GM19238 (cell line): ENCODE results near the gene DIAPH3.

Experiments
- DNase-seq: peaks from one replicate; pipeline ENCODE4 v3.0.0; 2011; ENCODE audit warnings: low spot score; ENCODE audit not compliant: insufficient read length

Gene DIAPH3

DNA sequence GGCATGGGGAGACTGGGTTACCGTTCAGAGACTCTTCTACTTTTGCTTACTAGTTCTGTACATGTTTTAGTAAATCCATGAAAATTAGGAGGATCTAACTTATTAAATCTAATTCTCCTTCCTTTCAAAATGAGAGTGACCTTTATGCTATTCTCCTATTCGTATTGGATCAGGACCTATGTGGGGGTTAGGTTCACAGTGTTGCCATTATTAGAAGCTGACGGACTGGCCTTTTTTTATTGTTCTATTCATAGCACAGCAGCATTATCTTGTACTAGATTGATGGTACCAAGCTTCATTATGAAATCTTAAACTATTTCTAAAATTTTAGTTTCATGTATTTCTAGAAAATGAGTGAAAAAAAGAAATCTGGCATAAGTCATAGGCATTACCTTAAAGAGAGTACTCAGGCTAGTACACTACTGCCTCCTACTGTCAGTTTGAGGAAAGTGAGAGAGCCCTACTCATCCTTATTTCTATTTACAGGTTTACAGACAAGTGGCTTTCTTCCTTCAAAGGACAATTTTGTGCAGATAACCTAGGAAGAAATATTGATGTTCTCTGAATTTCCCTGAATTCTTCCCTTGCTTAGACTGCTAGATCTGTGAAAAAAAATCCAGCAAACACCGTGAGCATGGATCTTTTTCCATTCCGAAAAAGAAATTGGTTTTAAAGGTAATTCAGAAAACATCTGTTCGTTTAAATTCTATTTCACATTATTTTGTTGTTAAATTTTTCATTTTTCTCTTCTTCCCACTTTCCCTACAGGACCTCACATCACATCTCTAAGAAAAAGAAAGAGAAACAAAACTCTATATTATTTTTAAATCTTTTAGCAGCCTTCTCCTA lies 485.5 kb downstream of the DIAPH3 start:
- DNase-seq: peak; percentile 7

DNA sequence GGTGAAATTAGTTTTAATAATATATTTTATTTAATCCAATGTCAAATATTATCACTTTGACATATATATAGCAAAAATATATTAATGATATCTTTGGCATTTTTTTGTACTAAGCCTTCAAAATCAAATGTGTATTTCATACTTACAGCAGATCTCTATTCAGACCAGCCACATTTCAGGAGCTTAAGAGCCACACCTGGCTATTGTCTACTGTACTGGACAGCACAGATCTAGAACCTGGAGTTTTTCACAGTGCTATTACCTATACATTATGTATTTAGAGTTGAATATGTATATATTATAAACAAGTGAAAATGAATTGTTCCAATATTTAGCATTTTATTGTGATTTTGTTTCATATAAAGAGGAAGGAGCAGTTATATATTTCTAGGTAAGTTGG lies 486.3 kb downstream of the DIAPH3 start:
- DNase-seq: no peak

DNA sequence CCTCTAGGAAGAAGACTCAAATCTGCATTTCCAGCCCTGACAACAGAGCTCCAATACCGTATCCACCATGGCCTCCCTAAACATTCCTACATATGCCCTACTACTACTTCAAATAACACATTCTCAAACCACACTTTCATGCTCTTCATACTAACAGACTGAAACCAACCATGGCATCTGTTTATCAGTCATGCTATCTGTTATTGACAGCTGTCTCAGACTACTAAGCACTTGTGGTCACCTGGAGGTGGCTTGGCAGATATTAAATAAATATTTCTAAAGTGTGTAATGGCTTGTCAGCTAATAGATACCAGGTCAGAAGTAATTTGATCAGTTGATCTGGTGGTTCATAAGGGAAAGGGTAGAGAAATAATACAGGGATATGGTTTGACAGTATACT lies 489.1 kb downstream of the DIAPH3 start:
- DNase-seq: no peak

DNA sequence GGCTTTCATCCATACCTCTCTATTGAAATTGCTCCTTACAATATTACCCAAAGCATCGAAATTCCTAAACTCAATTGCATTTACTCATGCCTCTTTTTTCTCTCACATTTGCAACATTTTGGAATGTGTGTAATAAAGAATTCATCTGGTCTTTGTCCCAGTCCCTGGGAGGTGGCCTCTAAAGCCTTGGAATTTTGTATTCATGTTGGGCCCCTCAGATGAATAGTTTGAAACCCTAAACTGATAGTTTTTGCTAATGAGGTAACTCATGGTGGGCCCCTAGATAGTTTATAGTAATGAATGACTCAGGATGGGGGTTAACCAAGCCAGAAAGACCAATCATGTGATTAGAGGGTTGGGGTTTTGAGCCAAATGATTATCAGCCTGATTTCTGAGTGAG lies 490.4 kb downstream of the DIAPH3 start:
- DNase-seq: no peak

DNA sequence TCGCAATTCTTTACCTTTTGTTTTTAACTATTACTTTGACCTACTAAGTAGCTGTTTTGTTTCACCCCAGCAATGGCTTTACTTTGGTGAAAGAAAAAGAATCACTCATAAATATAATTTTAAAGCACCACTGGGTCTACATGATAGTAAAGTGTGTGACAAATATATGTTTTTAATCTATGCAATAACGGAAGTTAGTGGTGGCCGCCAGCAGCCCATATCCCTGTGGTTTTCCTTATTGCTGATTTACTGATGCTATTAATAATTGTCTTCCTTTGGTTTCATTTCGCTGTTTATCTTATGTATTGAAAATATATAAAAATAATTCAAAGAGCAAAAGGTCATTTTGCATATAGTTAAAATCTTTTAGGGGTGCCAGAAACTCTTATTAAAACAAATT lies 491.3 kb downstream of the DIAPH3 start:
- DNase-seq: no peak

DNA sequence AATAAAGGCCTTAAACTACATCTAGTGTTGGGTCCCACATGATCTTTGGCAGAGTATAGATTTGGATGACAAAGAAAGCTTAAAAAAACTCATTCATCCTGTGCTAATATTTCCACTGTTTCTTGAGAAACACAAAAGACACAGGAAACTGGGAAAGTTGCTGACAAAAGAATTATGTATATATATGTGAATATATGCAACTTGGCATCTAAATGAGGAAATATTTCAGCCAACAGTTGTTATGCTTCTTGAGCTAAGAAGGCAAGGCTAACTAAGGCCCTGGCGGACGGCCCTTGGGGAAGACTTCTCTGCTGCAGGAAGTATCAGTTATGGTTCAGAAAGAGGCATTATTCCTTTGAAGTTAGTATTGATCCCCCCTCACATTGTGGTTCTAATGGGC lies 491.8 kb downstream of the DIAPH3 start:
- no peak for DNase-seq

DNA sequence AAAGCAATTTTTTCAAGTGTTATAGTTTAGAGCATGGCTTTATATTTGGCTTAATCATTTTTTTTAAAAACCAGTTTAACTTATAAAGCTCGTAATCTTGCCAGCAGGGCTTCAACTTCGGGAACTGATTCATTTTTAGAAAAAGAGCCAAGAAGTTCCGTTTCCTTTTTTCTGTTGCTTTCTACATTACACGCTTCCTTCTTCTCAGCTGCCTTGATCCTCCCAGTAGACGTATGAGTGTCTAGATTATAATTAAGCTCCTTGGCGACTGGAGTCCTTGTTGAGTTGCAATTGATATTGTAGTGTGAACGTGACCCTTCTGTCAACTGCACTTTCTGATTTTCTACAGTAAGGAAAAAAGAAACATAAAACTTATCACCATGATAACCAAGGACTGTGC lies 497.2 kb downstream of the DIAPH3 start:
- DNase-seq: no peak

DNA sequence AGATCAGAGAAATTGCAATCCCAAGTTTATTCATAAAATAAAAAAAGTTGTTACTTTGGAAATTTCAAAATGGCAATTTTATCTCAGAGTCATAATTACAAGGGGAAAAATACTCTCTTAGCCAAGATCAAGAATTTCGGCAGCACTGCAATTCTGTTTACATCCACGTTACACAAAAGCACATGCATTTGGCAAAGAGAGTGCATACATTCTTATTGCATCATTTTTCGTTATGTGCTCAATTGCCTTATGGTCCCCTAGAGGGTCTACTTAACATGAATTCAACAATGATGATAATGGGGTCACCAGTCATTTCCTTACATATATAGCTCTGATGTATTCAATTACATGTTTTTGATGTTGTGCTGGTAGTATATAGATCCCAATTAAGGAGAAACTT lies 498.0 kb downstream of the DIAPH3 start:
- DNase-seq: no peak

DNA sequence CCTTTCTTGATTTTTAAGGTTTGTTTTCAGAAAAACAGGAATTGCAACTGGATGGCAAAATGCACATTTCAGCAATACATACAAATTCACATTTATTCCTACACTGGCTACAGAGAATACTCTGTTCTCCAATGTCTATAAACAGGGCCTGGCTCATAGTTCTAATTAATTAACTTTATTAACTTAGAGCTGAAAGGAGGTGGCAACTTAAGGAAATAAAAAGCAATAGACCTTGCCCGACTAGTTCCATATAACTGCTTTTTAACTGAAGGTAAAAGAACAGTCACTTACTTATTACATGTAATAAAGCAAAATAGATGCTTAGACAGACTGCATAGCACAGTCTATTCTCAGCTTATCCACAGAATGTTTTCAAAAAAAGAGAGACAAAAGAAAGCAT lies 498.5 kb downstream of the DIAPH3 start:
- DNase-seq: no peak

DNA sequence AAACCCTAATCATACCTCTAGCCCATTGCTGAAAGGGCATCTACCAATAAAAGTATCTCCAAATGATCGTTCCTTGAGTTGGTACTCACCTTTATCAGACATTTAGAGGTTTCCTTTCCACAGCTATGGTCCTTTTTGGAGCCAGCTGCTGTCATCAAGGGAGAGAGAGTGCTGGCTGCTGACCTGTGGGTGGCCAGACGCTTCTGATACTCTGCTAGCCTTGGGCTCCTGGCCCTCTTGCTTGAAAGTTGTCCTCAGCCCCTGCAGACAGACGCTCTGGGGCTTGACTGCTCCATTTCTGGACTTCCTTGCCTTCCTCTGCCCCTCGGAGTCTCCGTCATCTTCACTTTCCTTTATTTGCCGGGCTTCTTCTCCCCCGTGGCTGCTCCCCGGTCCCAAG lies 499.1 kb downstream of the DIAPH3 start:
- DNase-seq: no peak

DNA sequence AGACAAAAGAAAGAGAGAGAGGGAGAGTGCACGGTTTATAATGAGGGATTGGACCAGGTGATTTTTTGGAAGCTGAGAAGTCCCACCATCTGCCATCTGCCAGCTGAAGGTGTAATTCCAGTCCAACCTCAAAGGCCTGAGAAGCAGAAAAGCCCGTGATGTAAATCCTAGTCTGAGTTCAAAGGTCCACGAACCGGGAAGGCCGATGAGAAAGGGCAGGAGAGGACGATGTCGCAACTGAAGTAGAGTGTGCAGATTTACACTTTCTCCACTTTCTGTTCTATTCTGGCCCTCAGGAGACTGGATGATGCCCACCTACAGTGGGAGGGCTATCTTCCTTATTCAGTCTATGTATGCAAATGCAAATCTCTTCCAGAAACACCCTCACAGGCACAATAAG lies 500.0 kb downstream of the DIAPH3 start:
- DNase-seq: no peak

DNA sequence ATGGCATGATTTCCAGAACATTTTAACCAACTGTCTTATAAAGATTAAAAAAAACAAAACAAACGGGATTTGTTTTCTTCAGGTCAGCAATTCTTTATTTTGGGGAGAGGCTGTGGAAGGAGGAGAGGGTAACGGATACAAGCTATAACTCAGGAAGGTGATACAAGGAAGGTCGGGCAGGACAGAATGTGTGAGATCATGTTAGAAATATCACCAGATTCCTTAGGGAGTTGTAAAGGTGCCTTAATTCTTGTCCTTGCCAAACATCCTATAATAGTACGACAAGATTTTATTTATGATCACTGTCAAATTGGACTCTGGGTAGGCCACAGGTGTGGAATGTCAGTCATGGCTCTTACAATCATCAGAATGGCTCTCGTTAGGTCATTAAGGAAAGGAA lies 503.1 kb downstream of the DIAPH3 start:
- no peak for DNase-seq

DNA sequence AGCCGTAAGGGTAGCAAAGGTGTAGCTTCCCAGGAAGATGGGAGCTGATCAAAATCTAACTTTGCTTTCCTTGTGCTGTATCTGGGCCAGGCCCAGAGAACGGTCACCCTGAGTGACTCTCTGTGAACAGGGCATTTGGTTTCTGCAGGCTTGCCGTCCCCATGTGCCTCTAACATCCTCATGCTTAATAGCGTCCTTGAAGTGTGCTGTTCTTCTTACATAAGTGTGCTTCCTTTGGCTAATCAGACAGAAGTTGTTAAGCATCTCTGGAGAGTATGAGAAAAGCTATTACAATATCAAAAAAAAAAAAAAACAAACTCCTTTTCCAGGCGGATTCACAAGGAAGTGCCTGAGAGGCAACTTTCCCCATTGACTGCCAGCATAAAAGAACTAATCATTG lies 503.7 kb downstream of the DIAPH3 start:
- no peak for DNase-seq

DNA sequence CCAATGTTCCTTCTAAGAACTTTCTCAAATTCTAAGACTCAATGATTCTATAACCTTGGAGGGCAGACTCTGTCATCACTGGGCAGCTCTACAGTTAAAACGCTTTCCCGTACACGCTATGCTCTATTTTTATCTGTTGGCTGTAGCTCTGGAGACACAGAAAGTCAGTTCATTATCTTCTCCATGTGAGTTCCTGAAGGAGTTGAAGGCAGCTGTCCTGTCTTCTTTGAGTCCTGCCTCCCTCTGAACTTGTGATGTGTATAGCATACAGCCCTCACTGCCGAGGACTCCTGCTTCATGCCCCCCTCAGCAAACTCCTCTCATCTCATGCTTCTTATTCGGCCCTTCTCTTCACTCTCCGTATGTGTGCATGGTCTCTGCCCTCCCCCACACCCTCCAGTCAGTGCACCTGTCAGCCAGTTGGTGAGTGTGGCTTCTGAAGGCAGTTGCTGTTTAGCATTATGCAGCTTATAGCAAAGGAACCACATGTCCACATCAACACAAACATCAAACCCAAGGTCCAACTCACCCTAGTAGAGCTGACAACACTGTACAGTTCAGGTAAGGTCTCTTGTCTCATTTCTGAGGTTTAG lies 504.9 kb downstream of the DIAPH3 start:
- DNase-seq: no peak

DNA sequence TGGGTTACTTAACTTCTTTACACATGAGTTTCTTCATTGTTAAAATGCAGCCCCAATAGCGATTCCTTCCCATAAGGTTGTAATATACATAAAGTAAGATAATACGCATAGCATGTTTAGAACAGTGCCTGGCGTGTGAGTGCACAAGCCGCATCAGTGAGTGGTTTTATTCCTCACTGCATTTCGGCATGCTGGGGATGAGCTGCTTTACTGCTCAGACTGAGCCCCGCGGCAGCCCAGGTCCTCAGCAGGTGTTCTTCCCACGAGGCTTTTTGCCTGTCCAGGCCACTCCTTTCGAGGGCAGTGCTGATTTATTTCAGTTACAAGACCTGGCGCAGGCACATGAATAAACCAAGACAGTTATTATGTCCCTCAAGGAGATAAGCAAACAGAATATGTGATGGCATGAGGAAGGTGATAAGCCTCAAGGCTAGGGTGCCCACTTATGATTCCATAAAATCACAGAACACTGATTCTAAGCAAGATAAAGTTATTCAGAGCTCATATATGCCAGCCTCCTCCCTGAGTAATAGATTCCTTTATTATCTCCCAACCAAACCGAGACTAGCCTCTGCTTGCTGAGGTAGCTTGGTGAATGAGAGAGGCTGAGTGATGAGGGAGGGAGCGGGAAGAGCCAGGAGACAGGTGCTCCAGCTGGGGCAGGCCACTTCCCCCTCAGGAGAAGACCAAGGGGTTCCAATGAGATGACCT lies 505.5 kb downstream of the DIAPH3 start:
- no peak for DNase-seq

DNA sequence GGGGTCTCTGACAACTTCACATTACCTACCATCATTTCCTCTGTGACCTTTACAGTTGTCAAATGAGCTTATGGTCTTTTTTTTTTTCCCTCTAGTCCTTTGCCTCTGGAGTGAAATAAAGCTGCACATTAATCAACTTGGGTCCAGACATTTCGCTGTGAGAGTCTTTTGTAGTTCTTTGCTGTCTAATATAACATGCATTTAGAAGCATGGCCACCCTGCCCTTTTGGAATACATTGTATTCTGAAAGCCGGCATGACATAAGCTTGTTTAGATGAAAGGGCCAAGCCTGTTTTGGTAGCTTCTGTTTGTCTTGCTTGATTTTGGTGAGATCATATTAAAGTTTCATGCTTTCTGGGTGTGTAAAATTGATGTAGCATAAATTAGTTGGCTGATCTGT lies 509.8 kb downstream of the DIAPH3 start:
- DNase-seq: no peak

DNA sequence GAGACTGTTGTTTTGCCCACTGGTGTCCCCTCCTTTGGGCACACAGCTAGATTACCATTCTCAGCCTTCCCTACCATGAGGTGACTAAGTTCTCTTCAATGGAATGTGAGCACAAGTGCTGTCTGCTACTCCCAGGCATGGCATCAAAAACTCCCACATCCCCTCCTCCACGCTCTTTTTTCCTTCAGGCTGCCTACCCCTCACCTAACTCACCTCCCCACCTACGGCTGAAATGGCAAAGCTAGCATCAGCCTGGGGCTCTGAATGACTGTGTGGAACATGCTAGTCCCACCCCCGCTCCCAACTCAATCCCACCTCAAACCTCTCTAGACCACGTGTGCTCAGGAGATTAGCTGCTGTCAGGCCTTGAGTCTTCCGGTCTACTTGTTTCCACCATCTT lies 512.2 kb downstream of the DIAPH3 start:
- no peak for DNase-seq

DNA sequence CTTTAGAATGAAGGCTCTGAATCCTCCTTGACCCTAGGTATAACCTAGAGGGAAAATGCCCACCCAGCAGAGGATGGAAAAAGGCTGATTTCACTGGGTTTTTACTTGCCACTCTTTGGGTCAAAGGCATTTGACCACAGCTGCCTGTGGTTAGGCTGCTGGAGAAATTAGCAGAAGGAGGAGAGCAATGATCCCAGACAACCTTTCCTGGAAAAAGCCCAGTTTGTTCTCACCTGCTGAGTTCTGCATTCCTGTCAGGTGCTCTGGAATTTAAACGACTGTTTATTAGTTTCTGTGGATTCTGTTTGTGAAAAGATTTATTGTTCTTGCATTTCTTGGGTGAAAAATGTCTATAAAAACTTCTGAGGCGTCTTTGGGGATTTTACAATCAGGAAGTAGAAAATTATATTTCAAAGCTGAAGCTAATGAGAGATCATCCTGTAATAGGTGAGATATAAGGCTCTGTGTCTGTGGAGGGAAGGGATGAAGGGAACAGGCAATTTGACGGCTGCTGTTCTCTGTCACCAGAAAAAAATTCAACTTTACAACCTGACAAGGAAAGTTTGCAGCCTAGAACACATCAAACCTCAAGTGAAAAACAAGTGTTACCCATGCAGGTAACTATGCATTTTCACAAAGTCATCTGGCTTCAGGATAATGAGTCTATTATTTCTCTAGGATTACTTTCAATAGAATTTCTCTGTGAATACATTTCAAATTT lies 519.7 kb downstream of the DIAPH3 start:
- no peak for DNase-seq

DNA sequence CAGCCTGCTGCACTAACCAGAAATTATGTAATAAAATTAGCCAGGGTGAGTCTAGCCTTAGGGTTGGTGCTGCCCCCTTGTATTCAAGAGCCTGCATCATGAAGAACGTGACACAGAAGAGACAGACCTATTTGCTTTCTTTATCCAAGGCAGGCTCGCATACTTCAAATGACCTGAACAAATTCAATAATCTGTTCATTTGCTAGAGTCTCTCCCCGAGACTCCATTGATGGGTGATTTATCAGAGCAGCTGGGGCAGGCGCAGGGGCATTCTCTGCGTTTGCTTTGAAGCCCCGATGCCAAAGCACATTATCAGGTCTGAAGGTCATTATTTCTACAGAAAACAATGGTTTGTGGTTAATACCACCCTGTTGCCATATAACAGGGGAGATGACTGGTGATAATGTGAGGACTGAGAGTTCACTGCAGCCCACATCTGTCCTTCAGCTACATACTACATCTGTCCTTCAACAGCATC lies 520.3 kb downstream of the DIAPH3 start:
- no peak for DNase-seq

DNA sequence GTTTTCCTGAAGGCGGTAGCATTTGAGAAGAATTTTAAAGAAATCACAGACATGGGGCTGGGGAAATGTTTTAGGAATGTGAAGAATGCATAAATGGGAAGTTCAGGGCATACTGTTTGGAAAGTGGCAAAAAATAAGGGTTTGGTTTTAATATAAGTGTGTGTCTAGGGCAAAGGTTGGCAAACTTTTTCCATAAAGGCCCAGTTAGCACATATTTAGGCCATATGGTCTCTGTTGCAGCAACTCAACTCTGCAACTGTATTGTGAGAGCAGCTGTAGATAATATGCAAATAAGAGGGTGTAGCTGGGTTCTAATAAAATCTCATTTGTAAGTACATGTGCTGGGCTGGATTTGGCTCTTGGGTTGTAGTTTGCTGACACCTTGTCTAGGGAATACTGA lies 521.9 kb downstream of the DIAPH3 start:
- DNase-seq: no peak

DNA sequence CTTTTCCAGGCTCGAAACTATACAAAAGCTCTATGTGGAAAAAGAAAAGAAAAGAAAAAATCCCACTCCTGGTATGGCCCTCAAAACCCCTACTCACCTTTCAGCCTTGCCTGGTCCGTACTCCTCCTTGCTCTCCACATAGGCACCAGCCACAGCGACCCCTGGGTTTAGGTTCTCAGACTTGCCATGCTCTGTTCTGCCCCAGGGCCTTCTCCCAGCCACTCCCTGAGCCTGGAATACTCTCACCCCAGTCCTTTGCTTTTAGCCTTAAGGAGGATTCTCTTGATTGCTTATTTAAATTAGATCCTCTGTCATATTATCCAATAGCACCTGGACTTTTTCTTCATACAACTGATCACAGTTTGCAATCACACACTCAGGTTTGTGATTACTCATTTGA lies 522.5 kb downstream of the DIAPH3 start:
- DNase-seq: no peak

DNA sequence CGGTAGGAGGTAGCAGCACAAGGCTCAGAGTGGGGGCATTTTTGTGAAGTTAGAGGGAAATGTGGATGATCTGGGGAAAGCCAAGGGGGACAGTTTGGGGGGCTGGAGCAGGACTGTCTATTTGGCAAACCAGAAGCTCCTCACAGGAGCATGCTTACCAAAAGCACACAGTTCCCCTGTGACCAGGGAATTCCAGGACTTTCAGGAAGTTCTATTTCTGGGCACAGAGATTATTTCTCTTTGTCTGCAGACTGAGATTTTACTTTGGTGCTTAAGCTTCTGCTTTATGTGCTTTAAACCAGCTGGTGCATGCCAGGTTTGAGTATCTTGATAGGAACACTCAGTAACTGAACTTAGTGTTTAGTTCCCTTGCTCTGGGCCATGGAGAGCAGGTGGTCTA lies 525.3 kb downstream of the DIAPH3 start:
- no peak for DNase-seq
